ENCODE results near the gene FAM3D.
A peak's percentile ranks its signal among the peaks of the same experiment; 100 is the strongest.
"Not testable (repeated sequence)": the region's sequence is repeated elsewhere in the genome, so short reads cannot be mapped to it uniquely, and the experiment has no call there.

Gene FAM3D

GRCh38 chr3:58683466-58683865, 16.9 kb upstream of the FAM3D start:
- DNase-seq = no peak

GRCh38 chr3:58683001-58683458, 16.5 kb upstream of the FAM3D start:
- DNase-seq = no peak

GRCh38 chr3:58681863-58682262, 15.3 kb upstream of the FAM3D start:
- DNase-seq = no peak

- DNase-seq = no peak
Observed at GRCh38 chr3:58680879-58681525, 14.4 kb upstream of the FAM3D start.

GRCh38 chr3:58679974-58680666, 13.5 kb upstream of the FAM3D start:
- DNase-seq = no peak

- no peak for DNase-seq
Observed at GRCh38 chr3:58679446-58679845, 12.9 kb upstream of the FAM3D start.

- DNase-seq = not testable (repeated sequence)
Observed at GRCh38 chr3:58678177-58678970, 11.8 kb upstream of the FAM3D start.

- no peak for DNase-seq
Observed at GRCh38 chr3:58672880-58673279, 6.3 kb upstream of the FAM3D start.

- DNase-seq = no peak
Observed at GRCh38 chr3:58672451-58672850, 5.9 kb upstream of the FAM3D start.

GRCh38 chr3:58670506-58671135, 4.0 kb upstream of the FAM3D start:
- no peak for DNase-seq

GRCh38 chr3:58668247-58668646, 1.7 kb upstream of the FAM3D start:
- no peak for DNase-seq

GRCh38 chr3:58667704-58668103, 1.1 kb upstream of the FAM3D start:
- DNase-seq = no peak

- DNase-seq = no peak
Observed at GRCh38 chr3:58667229-58667628, 655 bp upstream of the FAM3D start.

- DNase-seq = no peak
Observed at GRCh38 chr3:58665405-58665804, 1.2 kb downstream of the FAM3D start.

- no peak for DNase-seq
Observed at GRCh38 chr3:58664611-58665010, 2.0 kb downstream of the FAM3D start.

GRCh38 chr3:58661836-58662420, 4.6 kb downstream of the FAM3D start:
- DNase-seq = no peak

- DNase-seq = no peak
Observed at GRCh38 chr3:58660998-58661397, 5.6 kb downstream of the FAM3D start.

GRCh38 chr3:58659051-58659675, 7.4 kb downstream of the FAM3D start:
- peak in 1 of 56 donors; percentile 3 for DNase-seq

- no peak for DNase-seq
Observed at GRCh38 chr3:58658508-58658907, 8.1 kb downstream of the FAM3D start.

GRCh38 chr3:58657571-58658141, 8.9 kb downstream of the FAM3D start:
- DNase-seq = no peak
